A549 (cell line): ENCODE measurements around the gene ANKS1B. TPM values are rescaled to one million over a fixed set of nuclear protein-coding genes. Genes with fewer than 3 reads are reported as not detected.

Experiments
- ATAC-seq, 2 experiments: fragments of 200-7000 bp in 1 of 2; fragments of >200 bp in 1 of 2; cut with Nextera tagmentation in 1 of 2; cut with Tn5 transposase in 1 of 2; 3 replicates each; pipeline versions ENCODE4 v1.8.0 to v1.9.1; 2018 to 2020; ENCODE audit warnings: mild to moderate bottlenecking in 1 of 2, moderate library complexity in 1 of 2
- CTCF ChIA-PET: fragments of 300-600 bp; sonication (Branson Sonifier 250); formaldehyde crosslinking; extraction: SDS; loops from one replicate; lab custom pipeline; 2021; ENCODE audit warnings: antibody characterized with exemption, inconsistent platforms; lab: Yijun Ruan, JAX
- POLR2A ChIA-PET: fragments of 350-600 bp; formaldehyde crosslinking; extraction: SDS; loops from one replicate; lab custom pipeline; 2021; ENCODE audit warnings: antibody characterized with exemption, inconsistent platforms; lab: Yijun Ruan, JAX
- DNase-seq, 2 experiments: peaks; one replicate each; pipeline versions ENCODE4 v3.0.0 to v3.0.0-alpha.2; 2011 to 2016; ENCODE audit warnings: low read depth in 1 of 2, low spot score in 1 of 2
- FAIRE-seq: peaks from 2 replicates; lab custom pipeline; 2011; peaks lifted over from hg19 to GRCh38; lab: Jason Lieb, UNC
- H3K27ac ChIP-seq, 2 experiments: fragments of >200 bp; sonication (Bioruptor Twin); formaldehyde crosslinking; 3 replicates each; pipeline ENCODE4 v1.5.1; 2016 to 2017
- H3K4me1 ChIP-seq: fragments of >200 bp; sonication (Bioruptor Twin); formaldehyde crosslinking; 3 replicates; pipeline ENCODE4 v1.6.1; 2016
- H3K4me2 ChIP-seq: fragments of >200 bp; sonication (Bioruptor Twin); formaldehyde crosslinking; 3 replicates; pipeline ENCODE4 v1.6.1; 2016
- H3K4me3 ChIP-seq: fragments of >200 bp; sonication (Bioruptor Twin); formaldehyde crosslinking; 3 replicates; pipeline ENCODE4 v1.5.1; 2016
- H3K9me3 ChIP-seq: fragments of >200 bp; sonication (Bioruptor Twin); formaldehyde crosslinking; 3 replicates; pipeline ENCODE4 v1.6.1; 2016
- BHLHE40 ChIP-seq: IDR thresholded peaks from 2 replicates; pipeline ENCODE4 v1.6.1; 2012; ENCODE audit warnings: low read depth, low read length, inconsistent platforms
- CBX2 ChIP-seq: fragments of 200-600 bp; sonication (generic); IDR thresholded peaks from 2 replicates; pipeline ENCODE4 v1.6.1; 2016; ENCODE audit warnings: low read depth, mild to moderate bottlenecking, borderline replicate concordance
- CBX8 ChIP-seq: fragments of 200-600 bp; sonication (generic); IDR thresholded peaks from 2 replicates; pipeline ENCODE4 v1.6.1; 2016
- CHD2 ChIP-seq: fragments of 150-350 bp; IDR thresholded peaks from 2 replicates; pipeline ENCODE4 v1.6.1; 2014; ENCODE audit warnings: low read length; ENCODE audit not compliant: partially characterized antibody
- ELK1 ChIP-seq: fragments of 150-350 bp; IDR thresholded peaks from 2 replicates; pipeline ENCODE4 v1.6.1; 2014; ENCODE audit warnings: low read depth, mild to moderate bottlenecking, low read length
- FOSB ChIP-seq: fragments of 250-450 bp; sonication (Bioruptor Pico); IDR thresholded peaks from 2 replicates; pipeline ENCODE4 v1.5.0; 2020; ENCODE audit warnings: mild to moderate bottlenecking, moderate library complexity
- FOSL2 ChIP-seq, 2 experiments: fragments of 450-650 bp in 1 of 2; fragments of >200 bp in 1 of 2; sonication (Bioruptor Twin) in 1 of 2; formaldehyde crosslinking; IDR thresholded peaks; 2 replicates each; pipeline versions ENCODE4 v1.5.0 to v1.6.1; 2016 to 2020; ENCODE audit warnings: mild to moderate bottlenecking in 1 of 2, moderate library complexity in 1 of 2
- HMGXB4 ChIP-seq: fragments of 250-450 bp; sonication (Bioruptor Pico); IDR thresholded peaks from 2 replicates; pipeline ENCODE4 v1.5.0; 2021; ENCODE audit warnings: mild to moderate bottlenecking, moderate library complexity, borderline replicate concordance
- HOXA7 ChIP-seq: fragments of 250-450 bp; sonication (Bioruptor Pico); IDR thresholded peaks from 2 replicates; pipeline ENCODE4 v1.5.0; 2020; ENCODE audit warnings: mild to moderate bottlenecking, moderate library complexity
- HOXB13 ChIP-seq: fragments of 250-450 bp; sonication (Bioruptor Pico); IDR thresholded peaks from 2 replicates; pipeline ENCODE4 v1.5.0; 2020; ENCODE audit warnings: low read depth, mild to moderate bottlenecking, moderate library complexity
- HOXB5 ChIP-seq: fragments of 250-450 bp; sonication (Bioruptor Pico); IDR thresholded peaks from 2 replicates; pipeline ENCODE4 v1.5.0; 2020; ENCODE audit warnings: mild to moderate bottlenecking, moderate library complexity
- JUN ChIP-seq, 2 experiments: fragments of >200 bp; sonication (Bioruptor Twin); formaldehyde crosslinking; IDR thresholded peaks; 2 replicates in 1 of 2; 3 replicates in 1 of 2; pipeline ENCODE4 v1.6.1; 2016 to 2017
- JUNB ChIP-seq: fragments of >200 bp; sonication (Bioruptor Twin); formaldehyde crosslinking; IDR thresholded peaks from 2 replicates; pipeline ENCODE4 v1.6.1; 2016
- NFE2L2 ChIP-seq: fragments of 150-350 bp; conservative IDR thresholded peaks from 2 replicates; pipeline ENCODE4 v1.6.1; 2014; ENCODE audit warnings: low read length
- PHF8 ChIP-seq: fragments of 200-600 bp; sonication (generic); IDR thresholded peaks from 2 replicates; pipeline ENCODE4 v1.6.1; 2016; ENCODE audit warnings: low read depth, mild to moderate bottlenecking, antibody characterized with exemption, moderate library complexity, borderline replicate concordance
- RAD21 ChIP-seq, 2 experiments: fragments of >200 bp in 1 of 2; sonication (Bioruptor Twin) in 1 of 2; formaldehyde crosslinking in 1 of 2; IDR thresholded peaks in 1 of 2; conservative IDR thresholded peaks in 1 of 2; 2 replicates in 1 of 2; 3 replicates in 1 of 2; pipeline ENCODE4 v1.6.1; 2012 to 2018; ENCODE audit warnings: inconsistent platforms in 1 of 2
- RCOR1 ChIP-seq: fragments of 150-350 bp; IDR thresholded peaks from 2 replicates; pipeline ENCODE4 v1.6.1; 2014; ENCODE audit warnings: antibody characterized with exemption, low read length, low read depth
- RNF2 ChIP-seq: fragments of 200-600 bp; sonication (generic); IDR thresholded peaks from 2 replicates; pipeline ENCODE4 v1.6.1; 2016; ENCODE audit warnings: low read depth, mild to moderate bottlenecking, antibody characterized with exemption, moderate library complexity, borderline replicate concordance
- SMC3 ChIP-seq: fragments of >200 bp; sonication (Bioruptor Twin); formaldehyde crosslinking; IDR thresholded peaks from 3 replicates; pipeline ENCODE4 v1.6.1; 2018; ENCODE audit warnings: inconsistent platforms
- SREBF2 ChIP-seq: fragments of 450-650 bp; IDR thresholded peaks from 2 replicates; pipeline ENCODE4 v1.6.1; 2014; ENCODE audit warnings: mild to moderate bottlenecking, moderate library complexity
- TP53 ChIP-seq: fragments of 250-450 bp; sonication (Bioruptor Pico); IDR thresholded peaks from 2 replicates; pipeline ENCODE4 v1.5.0; 2021; ENCODE audit warnings: mild to moderate bottlenecking, moderate library complexity
- ZC3H11A ChIP-seq: fragments of 450-650 bp; IDR thresholded peaks from 2 replicates; pipeline ENCODE4 v1.6.1; 2014; ENCODE audit warnings: antibody characterized with exemption, mild to moderate bottlenecking
- ZFP36 ChIP-seq: fragments of 450-650 bp; IDR thresholded peaks from 2 replicates; pipeline ENCODE4 v1.6.1; 2014; ENCODE audit warnings: borderline replicate concordance; ENCODE audit not compliant: partially characterized antibody
- ZSCAN20 ChIP-seq: fragments of 250-450 bp; sonication (Bioruptor Pico); IDR thresholded peaks from 2 replicates; pipeline ENCODE4 v1.8.0; 2022; ENCODE audit warnings: mild to moderate bottlenecking, moderate library complexity
- WGBS: methylation state at CpG from one replicate; pipeline ENCODE4 v1.1.6; 2017; ENCODE audit errors: missing lambda C conversion rate; 5-methylcytosine and 5-hydroxymethylcytosine counted together
- polyA plus RNA-seq, 4 experiments: library from polyadenylated mRNA; depleted of rRNA in 3 of 4; stranded (reverse); fragments of >200 nt; fragmentation: RNase III in 1 of 4; extraction: RNeasy Plus Mini Kit Qiagen cat#74134 plus additional on column Dnase treatment in 1 of 4; gene quantifications; 2 replicates in 3 of 4; 3 replicates in 1 of 4; pipeline ENCODE4 v1.2.3, GENCODE V29; 2011 to 2017
- TF ChIP-seq, protein P1 (sequence below): fragments of 450-650 bp; IDR thresholded peaks from 2 replicates; pipeline ENCODE4 v1.6.1; 2014; ENCODE audit warnings: antibody characterized with exemption

Gene ANKS1B
- polyA plus RNA-seq, 2 of the 4 experiments (the other 2 are of a cell fraction), result 1.5 to 2.2 TPM

DNA sequence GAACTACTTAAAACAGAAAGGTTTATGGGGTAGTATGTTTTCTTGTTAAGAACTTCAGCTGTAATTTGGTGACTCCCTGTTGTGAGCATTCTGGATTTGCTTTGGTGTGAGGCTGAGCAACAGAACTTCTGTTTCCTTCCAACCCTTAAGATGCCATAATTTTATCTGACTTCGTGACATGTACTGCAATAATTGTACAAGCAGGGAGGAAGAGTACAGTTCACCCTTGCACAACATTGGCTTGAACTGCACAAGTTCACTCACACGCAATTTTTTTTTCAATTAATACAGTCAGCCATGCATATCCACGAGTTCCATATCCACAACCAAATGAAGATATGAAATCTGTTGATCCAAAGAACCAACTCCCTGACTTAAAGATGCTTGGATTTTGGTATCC lies 42.9 kb upstream of the ANKS1B start:
- no peak for DNase-seq
- TF ChIP-seq, protein P1, sequence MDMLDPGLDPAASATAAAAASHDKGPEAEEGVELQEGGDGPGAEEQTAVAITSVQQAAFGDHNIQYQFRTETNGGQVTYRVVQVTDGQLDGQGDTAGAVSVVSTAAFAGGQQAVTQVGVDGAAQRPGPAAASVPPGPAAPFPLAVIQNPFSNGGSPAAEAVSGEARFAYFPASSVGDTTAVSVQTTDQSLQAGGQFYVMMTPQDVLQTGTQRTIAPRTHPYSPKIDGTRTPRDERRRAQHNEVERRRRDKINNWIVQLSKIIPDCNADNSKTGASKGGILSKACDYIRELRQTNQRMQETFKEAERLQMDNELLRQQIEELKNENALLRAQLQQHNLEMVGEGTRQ, result no peak
- no peak for TF ChIP-seq ZFP36
- TF ChIP-seq SMC3, result no peak
- TF ChIP-seq JUN (IDR thresholded peaks at IDR 0.05), result no peak
- no peak for TF ChIP-seq CHD2
- TF ChIP-seq PHF8, result no peak
- TF ChIP-seq RAD21 (conservative IDR thresholded peaks at IDR 0.05 in 1 of 2, IDR thresholded peaks at IDR 0.05 in 1 of 2), result no peak
- no peak for TF ChIP-seq TP53 (CRISPR knock-in tag)
- TF ChIP-seq ZSCAN20 (CRISPR knock-in tag), result no peak
- no peak for TF ChIP-seq JUNB
- no peak for TF ChIP-seq BHLHE40
- no peak for TF ChIP-seq NFE2L2
- no peak for TF ChIP-seq ELK1
- TF ChIP-seq CBX8, result no peak
- no peak for TF ChIP-seq HOXB13
- no peak for TF ChIP-seq FOSB (CRISPR knock-in tag)
- TF ChIP-seq CBX2, result no peak
- no peak for TF ChIP-seq SREBF2
- no peak for ATAC-seq
- no peaks in the 10 kb centered on the region for H3K9me3 ChIP-seq
- ChIA-PET POLR2A (no interaction called here), CTCF (interaction anchor here (1.1 kb wide), 1 partner anchor 11 kb away, joined by 4 read pairs; no protein-coding TSS in a partner anchor)
- no peak overlapping the region for H3K27ac ChIP-seq
- FAIRE-seq, result no peak
- H3K4me3 ChIP-seq, result no peak overlapping the region
- 82% methylated on average over 3 of the region's 3 CpGs for WGBS
- no peaks in the 10 kb centered on the region for H3K4me1 ChIP-seq
- no peak overlapping the region for H3K4me2 ChIP-seq

DNA sequence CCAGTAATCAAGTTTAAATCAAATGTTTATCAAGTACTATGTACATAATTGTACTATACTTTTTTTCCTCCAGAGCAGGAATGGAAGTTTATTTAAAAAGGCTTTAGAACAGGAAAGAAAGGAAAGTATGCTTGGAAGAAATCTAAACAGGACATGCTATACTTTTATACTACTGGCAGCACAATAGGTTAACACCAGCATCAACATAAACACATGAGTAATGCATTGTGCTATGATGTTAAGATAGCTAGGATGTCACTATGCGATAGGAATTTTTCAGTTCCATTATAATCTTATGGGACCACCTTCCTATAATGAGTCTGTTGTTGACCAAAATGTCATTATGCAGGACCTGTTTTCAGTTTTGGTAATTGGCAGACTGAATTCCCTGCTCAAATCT lies 41.5 kb upstream of the ANKS1B start:
- WGBS, result 93% methylated on average over 1 of the region's 1 CpG
- no peak for TF ChIP-seq JUN (IDR thresholded peaks at IDR 0.05)
- TF ChIP-seq HOXA7, result no peak
- TF ChIP-seq ZC3H11A, result no peak
- peak; percentile 43 for FAIRE-seq

GRCh38 chr12:100024974-100025555 lies 40.3 kb upstream of the ANKS1B start:
- WGBS, result 81% methylated on average over 2 of the region's 2 CpGs
- Histone ChIP-seq H3K9me3 (no peaks in the 10 kb centered on the region), H3K4me2 (no peak overlapping the region), H3K27ac (no peak overlapping the region), H3K4me1 (no peaks in the 10 kb centered on the region), H3K4me3 (no peak overlapping the region)
- TF ChIP-seq FOSB (CRISPR knock-in tag) (no peak), HOXB5 (no peak), TP53 (CRISPR knock-in tag) (no peak), JUNB (no peak), RNF2 (no peak), RCOR1 (no peak), HMGXB4 (CRISPR knock-in tag) (no peak), FOSL2 (IDR thresholded peaks at IDR 0.05) (no peak), FOSL2 (CRISPR knock-in tag; IDR thresholded peaks at IDR 0.05) (no peak)
- no peak; a peak in 1 of 6 replicates for ATAC-seq
- no peak for FAIRE-seq
- DNase-seq, result no peak
- POLR2A ChIA-PET, result no interaction called here
- CTCF ChIA-PET, result no interaction called here

More for the DNA sequence above, 41.5 kb upstream of the ANKS1B start:
- DNase-seq, result no peak
- POLR2A ChIA-PET, result no interaction called here
- Histone ChIP-seq H3K4me1 (no peaks in the 10 kb centered on the region), H3K9me3 (no peaks in the 10 kb centered on the region), H3K27ac (no peak overlapping the region), H3K4me2 (no peak overlapping the region), H3K4me3 (no peak overlapping the region)
- CTCF ChIA-PET, result no interaction called here
- no peak for ATAC-seq
